ENCODE results near the gene TRUB2. TPM values are rescaled to one million over a fixed set of nuclear protein-coding genes. Genes with fewer than 3 reads are reported as not detected.

Gene TRUB2
- 10 to 100 TPM; 24.5 to 40.0 TPM for total RNA-seq

GRCh38 chr9:128322404-128323211 lies at the start of gene TRUB2, which contains the start of gene COQ4:
TSS of gene TRUB2 (minus strand) at chr9:128322447. CDS start at chr9:128322408, 39 bp downstream.
TSS of gene COQ4 (plus strand) at chr9:128322839. CDS start at chr9:128322859, 20 bp downstream.
- DNase-seq, result peak; percentile 95
- Histone ChIP-seq H3K36me3 (peaks cover 11% of the 10 kb centered on the region), H3K27me3 (no peaks in the 10 kb centered on the region), H3K27ac (peak within 1 kb of the TSS; percentile 85), H3K9ac (ENCODE audit: low read depth in 2 of 2, low read length in 2 of 2) (peak within 1 kb of the TSS; percentile 71 to 73), H3K9me3 (no peaks in the 10 kb centered on the region), H3K4me1 (peaks cover 6% of the 10 kb centered on the region), H3K4me3 (peak within 1 kb of the TSS; percentile 95)
- intact Hi-C loops (cut with DNase I), result no loop called here
- TF ChIP-seq, protein P1, sequence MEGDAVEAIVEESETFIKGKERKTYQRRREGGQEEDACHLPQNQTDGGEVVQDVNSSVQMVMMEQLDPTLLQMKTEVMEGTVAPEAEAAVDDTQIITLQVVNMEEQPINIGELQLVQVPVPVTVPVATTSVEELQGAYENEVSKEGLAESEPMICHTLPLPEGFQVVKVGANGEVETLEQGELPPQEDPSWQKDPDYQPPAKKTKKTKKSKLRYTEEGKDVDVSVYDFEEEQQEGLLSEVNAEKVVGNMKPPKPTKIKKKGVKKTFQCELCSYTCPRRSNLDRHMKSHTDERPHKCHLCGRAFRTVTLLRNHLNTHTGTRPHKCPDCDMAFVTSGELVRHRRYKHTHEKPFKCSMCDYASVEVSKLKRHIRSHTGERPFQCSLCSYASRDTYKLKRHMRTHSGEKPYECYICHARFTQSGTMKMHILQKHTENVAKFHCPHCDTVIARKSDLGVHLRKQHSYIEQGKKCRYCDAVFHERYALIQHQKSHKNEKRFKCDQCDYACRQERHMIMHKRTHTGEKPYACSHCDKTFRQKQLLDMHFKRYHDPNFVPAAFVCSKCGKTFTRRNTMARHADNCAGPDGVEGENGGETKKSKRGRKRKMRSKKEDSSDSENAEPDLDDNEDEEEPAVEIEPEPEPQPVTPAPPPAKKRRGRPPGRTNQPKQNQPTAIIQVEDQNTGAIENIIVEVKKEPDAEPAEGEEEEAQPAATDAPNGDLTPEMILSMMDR (IDR thresholded peaks at IDR 0.05), result no peak

GRCh38 chr9:128371630-128372117 lies 49.4 kb upstream of the TRUB2 start:
- Histone ChIP-seq H3K36me3 (no peaks in the 10 kb centered on the region), H3K4me3 (peak overlapping the region; percentile 93), H3K4me1 (peaks cover 15% of the 10 kb centered on the region), H3K9me3 (no peaks in the 10 kb centered on the region), H3K27me3 (no peaks in the 10 kb centered on the region), H3K9ac (ENCODE audit: low read depth in 2 of 2, low read length in 2 of 2) (peak overlapping the region; percentile 90), H3K27ac (peak overlapping the region; percentile 86)
- intact Hi-C loops (cut with DNase I), result no loop called here
- TF ChIP-seq, protein P1 (IDR thresholded peaks at IDR 0.05), result no peak
- DNase-seq, result no peak

DNA sequence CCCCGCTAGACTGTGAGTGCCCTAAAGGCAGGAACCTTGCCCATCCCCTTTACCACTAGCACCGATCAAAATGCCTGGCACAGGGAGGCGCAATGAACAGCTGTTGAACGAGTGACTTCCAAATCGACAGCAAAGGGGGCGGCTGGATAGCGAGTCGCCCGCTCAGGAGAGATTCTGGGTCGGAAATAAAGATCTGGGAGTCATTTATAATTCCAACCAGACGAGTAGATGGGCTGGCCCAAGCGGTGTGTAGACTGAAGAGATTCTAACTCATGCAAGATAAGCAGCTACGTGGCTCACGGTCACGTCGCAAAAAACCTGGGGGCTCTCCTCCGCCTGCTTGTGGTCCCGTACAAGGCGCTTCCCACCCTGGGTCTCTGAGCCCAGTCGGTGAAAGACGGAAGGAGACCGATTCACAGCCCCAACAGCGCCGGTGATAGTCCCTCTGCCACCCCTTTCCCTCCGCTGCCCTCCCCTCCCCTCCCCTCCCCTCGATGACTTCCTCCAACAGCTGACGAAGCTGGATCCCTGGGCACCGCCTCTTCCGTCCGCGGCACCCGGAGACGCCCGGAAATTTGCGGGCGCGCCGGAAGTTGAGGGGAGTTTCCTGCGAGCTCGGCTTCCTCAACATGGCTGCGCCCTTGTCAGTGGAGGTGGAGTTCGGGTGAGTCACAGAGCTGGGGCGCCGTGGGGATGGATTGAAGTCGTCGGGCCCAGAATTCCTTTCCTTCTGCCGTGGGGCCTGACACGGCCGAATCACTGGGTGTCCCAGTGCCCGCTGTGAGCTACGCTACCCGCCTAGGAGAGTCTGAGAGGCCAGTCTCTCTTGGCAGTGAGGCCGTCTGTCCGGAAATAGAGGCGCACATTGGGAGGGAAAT lies 48.7 kb upstream of the TRUB2 start, which contains the start of gene URM1:
TSS of gene URM1 (plus strand) at position 623 of the 878 bp plus-strand sequence. CDS start at position 630, 7 bp downstream.
- Histone ChIP-seq H3K27me3 (no peaks in the 10 kb centered on the region), H3K27ac (peak within 1 kb of the TSS; percentile 86), H3K4me3 (peak within 1 kb of the TSS; percentile 93), H3K9me3 (no peaks in the 10 kb centered on the region), H3K4me1 (peaks cover 15% of the 10 kb centered on the region), H3K9ac (ENCODE audit: low read depth in 2 of 2, low read length in 2 of 2) (peak within 1 kb of the TSS; percentile 90), H3K36me3 (no peaks in the 10 kb centered on the region)
- TF ChIP-seq, protein P1 (IDR thresholded peaks at IDR 0.05), result no peak
- peak; percentile 98 for DNase-seq
- intact Hi-C loops (cut with DNase I), result no loop called here

DNA sequence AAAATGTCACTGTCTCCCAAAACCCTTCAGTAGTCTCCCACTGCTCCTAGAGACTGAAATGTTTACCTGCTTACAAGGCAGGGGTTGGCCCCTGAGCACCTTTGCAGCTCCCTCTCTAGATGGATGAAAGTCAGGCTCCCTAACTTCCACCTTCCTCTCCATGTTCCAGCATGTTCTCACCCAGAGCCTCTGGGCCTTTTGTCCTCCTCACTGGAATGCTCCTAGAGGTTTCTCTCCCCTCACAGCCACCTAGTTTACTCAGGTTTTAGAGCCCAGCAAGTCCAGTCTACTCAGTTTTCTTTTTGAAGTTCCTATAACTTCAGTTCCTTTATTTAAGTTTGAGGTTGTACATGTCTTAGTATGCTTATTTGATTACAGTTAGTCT lies 48.1 kb upstream of the TRUB2 start:
- no peaks in the 10 kb centered on the region for H3K9me3 ChIP-seq
- TF ChIP-seq, protein P1 (IDR thresholded peaks at IDR 0.05), result no peak
- DNase-seq, result no peak

More for the DNA sequence above, 48.1 kb upstream of the TRUB2 start:
- H3K27me3 ChIP-seq, result no peaks in the 10 kb centered on the region
- H3K4me1 ChIP-seq, result peaks cover 15% of the 10 kb centered on the region
- peak overlapping the region; percentile 86 for H3K27ac ChIP-seq
- intact Hi-C loops (cut with DNase I), result no loop called here
- peak overlapping the region; percentile 82 to 90 for H3K9ac ChIP-seq (ENCODE audit: low read depth in 2 of 2, low read length in 2 of 2)
- H3K4me3 ChIP-seq, result peak overlapping the region; percentile 93
- no peaks in the 10 kb centered on the region for H3K36me3 ChIP-seq

All from colonic mucosa (tissue), 4 donors.